ENCODE measurements around the gene AGAP1. TPM values are rescaled to one million over a fixed set of nuclear protein-coding genes. Genes with fewer than 3 reads are reported as not detected.
A peak's percentile ranks its signal among the peaks of the same experiment; 100 is the strongest.

AGAP1 gene
- total RNA-seq, 1 experiment from 2014 or later = 25.8 TPM

- no peak overlapping the region for H3K23ac ChIP-seq (ENCODE audit: insufficient read length, low read depth, low read length)
- H4K91ac ChIP-seq (ENCODE audit: insufficient read length, low read depth, low read length) = no peak overlapping the region
- no peak overlapping the region for H2BK5ac ChIP-seq (ENCODE audit: insufficient read length, low read length)
- no peak overlapping the region for H2AFZ ChIP-seq (ENCODE audit: low read length)
- Mint-ChIP-seq H3K27me3 (ENCODE audit: low read depth) (peaks cover 97% of the 10 kb centered on the region), H3K4me1 (peaks cover 37% of the 10 kb centered on the region in 2 experiments), H3K4me3 (no peak overlapping the region), H3K27ac (no peak overlapping the region), H3K9me3 (no peaks in the 10 kb centered on the region), H3K36me3 (ENCODE audit: insufficient read depth in 1 of 3, low read depth in 3 of 3) (peaks cover 0 to 3% (median 0%) of the 10 kb centered on the region in 3 experiments; a peak in 1 of 7 replicates)
- H3K9ac ChIP-seq (ENCODE audit: extremely low read depth, insufficient read length, low read length) = no peak overlapping the region
- H3K4me2 ChIP-seq (ENCODE audit: insufficient read depth, insufficient read length, low read length) = no peak overlapping the region
- H3K9me3 ChIP-seq (ENCODE audit: control insufficient read depth, low read depth, low read length) = no peaks in the 10 kb centered on the region
- no peak overlapping the region for H4K5ac ChIP-seq (ENCODE audit: insufficient read length, low read depth, low read length)
- H3K4ac ChIP-seq (ENCODE audit: low read depth, low read length) = no peak overlapping the region
- no peak overlapping the region for H3T11ph ChIP-seq (ENCODE audit: low read length)
- WGBS (ENCODE audit: extremely low coverage, insufficient read length, low lambda C conversion rate) = no CpG with 5 or more reads among the region's 33 CpGs
- H3K4me1 ChIP-seq (ENCODE audit: insufficient read depth, low read length) = peaks cover 4% of the 10 kb centered on the region; the same call in 1 of the 2 replicates
- no peak overlapping the region for H2AK5ac ChIP-seq (ENCODE audit: insufficient read length, low read length)
- H3K79me1 ChIP-seq (ENCODE audit: insufficient read depth, low read depth, low read length, poor library complexity, severe bottlenecking) = no peaks in the 10 kb centered on the region
- DNase-seq = no peak
- no peak overlapping the region for H2BK120ac ChIP-seq (ENCODE audit: low read depth, low read length, poor library complexity, severe bottlenecking)
- peak overlapping the region; percentile 75; the same call in 1 of the 2 replicates for H3K14ac ChIP-seq (ENCODE audit: insufficient read depth, low read length)
- no peak overlapping the region for H2BK20ac ChIP-seq (ENCODE audit: low read depth, low read length, poor library complexity, severe bottlenecking)
- no peak overlapping the region for H3K56ac ChIP-seq (ENCODE audit: insufficient read length, low read depth, low read length)
- H3K27ac ChIP-seq (ENCODE audit: insufficient read length, low read depth, low read length) = no peak overlapping the region
- H3K23me2 ChIP-seq (ENCODE audit: insufficient read length, low read depth, low read length, poor library complexity, severe bottlenecking) = peaks cover 10% of the 10 kb centered on the region
- no peaks in the 10 kb centered on the region for H3K79me2 ChIP-seq (ENCODE audit: insufficient read depth, low read length)
- TF ChIP-seq CTCF (conservative IDR thresholded peaks at IDR 0.05) = no peak
- H2BK15ac ChIP-seq (ENCODE audit: low read depth, low read length) = no peak overlapping the region; the same call in 1 of the 2 replicates
- H3K18ac ChIP-seq (ENCODE audit: insufficient read length, low read depth, low read length) = no peak overlapping the region
- H4K8ac ChIP-seq (replicated peaks; ENCODE audit: insufficient read length, low read depth, low read length) = no peak overlapping the region
- H4K20me1 ChIP-seq (ENCODE audit: control insufficient read depth, insufficient read depth, insufficient read length) = no peaks in the 10 kb centered on the region
- peaks cover 53% of the 10 kb centered on the region; the same call in 1 of the 2 replicates for H3K27me3 ChIP-seq (ENCODE audit: insufficient read depth, low read length)
- no peak overlapping the region for H2BK12ac ChIP-seq (ENCODE audit: insufficient read length, low read depth, low read length)
These were observed 665.9 kb downstream of the AGAP1 start for GRCh38 chr2:236159778-236160170.

Measured in H9 (cell line).